Heart left ventricle (tissue), 16 donors: ENCODE data around the gene TSNAXIP1. TPM values are rescaled to one million over a fixed set of nuclear protein-coding genes. Genes with fewer than 3 reads are reported as not detected.

Source experiments
- ATAC-seq, 4 donors: fragments of 200-7000 bp; cut with Tn5 transposase; one replicate each; pipeline ENCODE4 v1.9.1; 2020 to 2022; ENCODE audit warnings: moderate library complexity in 4 of 4, mild to moderate bottlenecking in 3 of 4, moderate number of reproducible peaks in 1 of 4
- DNase-seq, 5 donors: peaks; one replicate each; pipeline ENCODE4 v3.0.0-alpha.2; 2020
- H3K27ac ChIP-seq, 12 donors: fragments of 200-600 bp; sonication (generic) in 4 of 12; one replicate each; pipeline versions ENCODE4 v1.5.0 to v1.8.0; 2016 to 2022; ENCODE audit warnings: mild to moderate bottlenecking in 2 of 12
- H3K27me3 ChIP-seq, 9 donors: fragments of 200-600 bp; sonication (generic) in 2 of 9; one replicate each; pipeline versions ENCODE4 v1.5.1 to v1.8.0; 2016 to 2022; ENCODE audit warnings: mild to moderate bottlenecking in 3 of 9
- H3K36me3 ChIP-seq, 9 donors: fragments of 200-600 bp; sonication (generic) in 2 of 9; one replicate each; pipeline versions ENCODE4 v1.5.0 to v1.8.0; 2018 to 2022; ENCODE audit warnings: mild to moderate bottlenecking in 2 of 9
- H3K4me1 ChIP-seq, 12 donors: fragments of 200-600 bp; sonication (generic) in 4 of 12; one replicate each; pipeline versions ENCODE4 v1.5.0 to v1.8.0; 2016 to 2022; ENCODE audit warnings: mild to moderate bottlenecking in 3 of 12
- H3K4me3 ChIP-seq, 12 donors: fragments of 200-600 bp; sonication (generic) in 4 of 12; one replicate each; pipeline versions ENCODE4 v1.5.0 to v1.8.0; 2017 to 2022; ENCODE audit warnings: mild to moderate bottlenecking in 9 of 12, moderate library complexity in 4 of 12
- H3K9me3 ChIP-seq, 12 donors: fragments of 200-600 bp; sonication (generic) in 4 of 12; one replicate each; pipeline versions ENCODE4 v1.5.0 to v1.8.0; 2016 to 2022; ENCODE audit warnings: mild to moderate bottlenecking in 1 of 12
- CTCF ChIP-seq, 12 donors: fragments of 200-600 bp; sonication (generic) in 4 of 12; IDR thresholded peaks; one replicate each; pipeline versions ENCODE4 v1.5.0 to v1.8.0; 2018 to 2022; ENCODE audit warnings: antibody characterized with exemption in 12 of 12, mild to moderate bottlenecking in 5 of 12
- POLR2A ChIP-seq, 2 donors: fragments of 450-650 bp; IDR thresholded peaks; one replicate each; pipeline ENCODE4 v1.6.1; 2017; ENCODE audit warnings: antibody characterized with exemption in 2 of 2, mild to moderate bottlenecking in 2 of 2, moderate library complexity in 2 of 2
- WGBS, 4 donors: extraction: QIAGEN DNeasy Blood & Tissue Kit in 2 of 4; methylation state at CpG; one replicate each; pipeline versions ENCODE4 v1.1.5 to v1.1.7; 2013 to 2018; 5-methylcytosine and 5-hydroxymethylcytosine counted together
- intact Hi-C, 10 donors: fragments of 100-400 bp; cut with DNase I; formaldehyde crosslinking; loops; one replicate each; pipeline versions ENCODE4 v1.11.1 to v1.14.2; 2022
- long read RNA-seq, 3 donors: library from polyadenylated mRNA; unstranded; transcript quantifications; one replicate each; pipeline ENCODE4 v2.0.0, GENCODE V29; 2020 to 2021
- polyA plus RNA-seq, 2 donors: library from polyadenylated mRNA; stranded (reverse); fragments of 200-250 nt; gene quantifications; one replicate each; pipeline ENCODE4 v1.2.3, GENCODE V29; 2013
- total RNA-seq, 9 donors: library from RNA; depleted of rRNA in 2 of 9; stranded (reverse); fragments of >200 nt in 2 of 9; fragmentation: NEBNext Ultra II Directional in 3 of 9; extraction: Animal tissue kit (Norgen Biotek cat#: 25700) in 3 of 9; gene quantifications; one replicate each; pipeline versions ENCODE4 v1.1.0 to v1.2.4, GENCODE V29; 2016 to 2023
- donor health status: ischemic (EF 13 %, LVEDD 7.1; RV severe dilation, severe dysfunction).
- donor health status: healthy with polysubstance abuse.
- donor health status: DM: no; HTN: yes; CAD: no.
- donor health status: DM: no; HTN: no; CAD: no.
- donor health status: ischemic (EF 25% LVEDD 6.9; RV normal size, moderate dysfunction).
- donor health status: ischemic (EF 25% LVEDD 5.7; RV mildly dilated, moderate dysfunction).
- donor health status: healthy.
- donor health status: DM: yes; HTN: yes; CAD: no.
- donor health status: ischemic (EF 35%, LVEDD 5.7; RV mildly dilated, moderate dysfunction).
- donor health status: nonischemic (EF 11% LVEDD 7.7; RV severe dilation, severe dysfunction).
- donor health status: DM: yes; HTN: yes; CAD: no.
- donor health status: PGD.
- donor health status: ischemic (EF 29% LVEDD 5.4; RV normal size, mild dysfunction).
- donor health status: nonischemic (EF 23%, LVEDD 6.1; RV moderate dilation, normal function).

Gene TSNAXIP1
- under 1 TPM in 8 of 9 donors, not detected in 1; 0.16 to 0.93 (median 0.46) TPM for total RNA-seq
- polyA plus RNA-seq, result under 1 TPM; 0.67 to 0.76 TPM
- long read RNA-seq, donor 1, partial matches to known transcripts, result 0 of 1 reads
- long read RNA-seq, donor 1, other reads (novel, unspliced or antisense), result 1 of 1 reads
- long read RNA-seq, donor 2, partial matches to known transcripts, result 0 of 4 reads
- long read RNA-seq, donor 2, other reads (novel, unspliced or antisense), result 4 of 4 reads
- long read RNA-seq, donor 3, partial matches to known transcripts, result 1 of 1 reads
- long read RNA-seq, donor 3, other reads (novel, unspliced or antisense), result 0 of 1 reads

- no peaks in the 10 kb centered on the region for H3K9me3 ChIP-seq
- no peaks in the 10 kb centered on the region for H3K27me3 ChIP-seq
- TF ChIP-seq CTCF (IDR thresholded peaks at IDR 0.05) (no peak), POLR2A (IDR thresholded peaks at IDR 0.05) (peak in 1 of 2 donors; percentile 91)
- H3K4me3 ChIP-seq, result peak within 1 kb of the TSS; percentile 62 to 98 (median 80)
- peaks cover 0 to 39% (median 17%) of the 10 kb centered on the region in 12 donors for H3K4me1 ChIP-seq
- intact Hi-C loops, result loop anchor here in 8 of 10 donors (2.0 to 10.0 kb wide), 11 partner anchors 41 to 428 kb away; partner anchors contain the start of genes CENPT (in 1 of the 8), ESRP2 (in 1 of the 8), GFOD2 (in 1 of the 8) and NUTF2 (in 1 of the 8)
- ATAC-seq (peak; percentile 98 to 99 (median 98)), DNase-seq (peak; percentile 97 to 98 (median 98))
- 0 to 1% (median 0%) methylated on average over 32 to 54 of the region's 54 CpGs for WGBS, 4 donors
- H3K27ac ChIP-seq, result peak within 1 kb of the TSS in 11 of 12 donors; percentile 68 to 93 (median 84)
- H3K36me3 ChIP-seq, result peaks cover 0 to 33% (median 16%) of the 10 kb centered on the region in 9 donors
These were observed at the start of gene TSNAXIP1, which contains the start of gene RANBP10 for GRCh38 chr16:67806428-67807147. Gene TSNAXIP1 (plus strand): TSS chr16:67806889. CDS start chr16:67807150, 261 bp downstream. Gene RANBP10 (minus strand): TSS chr16:67806560. CDS start chr16:67806536, 24 bp downstream.

DNA sequence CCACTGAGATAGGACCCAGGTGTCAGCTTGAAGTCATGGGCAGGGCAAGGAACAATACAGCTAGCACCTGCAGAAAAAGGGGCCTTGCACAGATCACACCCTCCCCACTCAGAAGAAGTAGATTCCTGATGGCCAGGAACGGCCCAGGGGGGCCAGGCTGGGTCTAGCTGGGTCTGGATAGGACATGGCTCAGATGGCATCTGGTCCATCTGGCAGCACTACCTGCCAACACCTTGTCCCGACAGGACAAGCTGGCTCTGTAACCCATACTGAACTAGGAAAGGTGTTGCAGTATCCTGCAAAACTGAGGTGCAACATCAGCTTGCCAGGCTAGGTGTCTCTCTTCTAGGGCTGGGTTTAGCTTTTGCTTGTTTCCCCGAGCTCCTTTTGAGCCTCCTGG is 48.7 kb upstream of the TSNAXIP1 start:
- Histone ChIP-seq H3K27me3 (no peaks in the 10 kb centered on the region), H3K4me3 (no peak overlapping the region), H3K4me1 (peaks cover 0 to 19% (median 6%) of the 10 kb centered on the region in 12 donors), H3K27ac (no peak overlapping the region), H3K36me3 (peaks cover 0 to 17% (median 0%) of the 10 kb centered on the region in 9 donors), H3K9me3 (no peaks in the 10 kb centered on the region)
- ATAC-seq (no peak), DNase-seq (no peak)
- no peak for TF ChIP-seq POLR2A (IDR thresholded peaks at IDR 0.05)
- no peak for TF ChIP-seq CTCF (IDR thresholded peaks at IDR 0.05)
- intact Hi-C loops, result no loop called here
- WGBS, 4 donors, result 77 to 94% (median 93%) methylated on average over 3 of the region's 3 CpGs

DNA sequence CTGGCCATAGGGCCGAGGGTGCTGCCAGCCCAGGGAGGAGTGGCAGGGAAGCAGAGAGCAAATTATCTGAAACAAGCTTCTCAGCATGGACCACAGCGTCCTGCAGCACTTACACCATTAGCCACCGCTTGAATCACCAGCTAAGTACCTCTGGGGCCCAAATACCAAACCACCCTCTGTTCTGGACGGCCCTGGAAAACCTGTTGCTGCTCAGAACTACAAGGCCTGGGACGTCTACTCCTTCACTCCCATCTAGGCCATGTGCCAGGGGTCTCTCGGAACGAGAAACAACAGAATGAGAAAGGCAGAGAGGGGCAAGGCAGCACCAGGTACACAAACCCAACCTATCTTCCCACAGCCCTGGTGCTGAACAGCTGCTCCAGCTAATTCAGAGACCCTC is 47.7 kb upstream of the TSNAXIP1 start:
- intact Hi-C loops, result no loop called here
- no peak for DNase-seq
- Histone ChIP-seq H3K36me3 (peaks cover 0 to 17% (median 3%) of the 10 kb centered on the region in 9 donors), H3K27me3 (no peaks in the 10 kb centered on the region), H3K4me1 (peaks cover 0 to 23% (median 6%) of the 10 kb centered on the region in 12 donors), H3K4me3 (no peak overlapping the region), H3K9me3 (no peaks in the 10 kb centered on the region), H3K27ac (no peak overlapping the region)
- no peak for ATAC-seq
- no peak for TF ChIP-seq CTCF (IDR thresholded peaks at IDR 0.05)
- no peak for TF ChIP-seq POLR2A (IDR thresholded peaks at IDR 0.05)
- 89 to 94% (median 90%) methylated on average over 7 of the region's 7 CpGs for WGBS, 4 donors
